Measurements from ENCODE around the gene CARNS1.
"Not testable (repeated sequence)": the region's sequence is repeated elsewhere in the genome, so short reads cannot be mapped to it uniquely, and the experiment has no call there.

- TF ChIP-seq ZNF672 (CRISPR knock-in tag; IDR thresholded peaks at IDR 0.05); MAFG (CRISPR knock-in tag; IDR thresholded peaks at IDR 0.05); CTCF (CRISPR knock-in tag; IDR thresholded peaks at IDR 0.05); ZNF431 (CRISPR knock-in tag; IDR thresholded peaks at IDR 0.05; ENCODE audit: borderline replicate concordance, low read depth); SRSF4 (IDR thresholded peaks at IDR 0.05; ENCODE audit: low read depth, low read length, poor library complexity, severe bottlenecking); ZNF292 (CRISPR knock-in tag; IDR thresholded peaks at IDR 0.05; ENCODE audit: borderline replicate concordance, low read depth); BCL3 (CRISPR knock-in tag; IDR thresholded peaks at IDR 0.05); MAX (IDR thresholded peaks at IDR 0.05); TCF7L2 (IDR thresholded peaks at IDR 0.05; ENCODE audit: low read depth, low read length): not testable (repeated sequence)
- peak; percentile 42; the same call in 1 of the 2 replicates for TF ChIP-seq SALL1 (CRISPR knock-in tag; IDR thresholded peaks at IDR 0.05)
Observed at GRCh38 chr11:67427364-67427859, 11.9 kb downstream of the CARNS1 start.
